ENCODE data around the gene LIN7A.

LIN7A gene

DNA sequence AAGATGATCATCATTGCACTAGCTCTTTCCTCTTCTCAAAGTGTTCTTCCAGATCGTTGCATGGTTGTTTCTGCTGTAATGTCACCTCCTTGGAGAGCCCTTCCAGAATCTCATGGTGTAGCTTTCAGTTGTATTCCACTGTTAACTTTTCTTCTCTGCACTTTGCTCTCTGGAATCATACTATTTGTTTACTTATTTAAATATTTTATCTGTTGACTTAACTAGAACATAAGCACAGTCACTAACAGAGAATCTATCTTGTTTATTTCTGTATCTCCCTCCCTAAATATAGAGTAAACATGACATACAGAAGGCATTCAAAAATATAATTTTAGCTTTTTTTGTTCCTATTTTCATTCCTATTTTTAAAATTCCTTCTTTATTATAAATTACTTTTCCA, 11.8 kb downstream of the LIN7A start:
- TF ChIP-seq, protein P1, sequence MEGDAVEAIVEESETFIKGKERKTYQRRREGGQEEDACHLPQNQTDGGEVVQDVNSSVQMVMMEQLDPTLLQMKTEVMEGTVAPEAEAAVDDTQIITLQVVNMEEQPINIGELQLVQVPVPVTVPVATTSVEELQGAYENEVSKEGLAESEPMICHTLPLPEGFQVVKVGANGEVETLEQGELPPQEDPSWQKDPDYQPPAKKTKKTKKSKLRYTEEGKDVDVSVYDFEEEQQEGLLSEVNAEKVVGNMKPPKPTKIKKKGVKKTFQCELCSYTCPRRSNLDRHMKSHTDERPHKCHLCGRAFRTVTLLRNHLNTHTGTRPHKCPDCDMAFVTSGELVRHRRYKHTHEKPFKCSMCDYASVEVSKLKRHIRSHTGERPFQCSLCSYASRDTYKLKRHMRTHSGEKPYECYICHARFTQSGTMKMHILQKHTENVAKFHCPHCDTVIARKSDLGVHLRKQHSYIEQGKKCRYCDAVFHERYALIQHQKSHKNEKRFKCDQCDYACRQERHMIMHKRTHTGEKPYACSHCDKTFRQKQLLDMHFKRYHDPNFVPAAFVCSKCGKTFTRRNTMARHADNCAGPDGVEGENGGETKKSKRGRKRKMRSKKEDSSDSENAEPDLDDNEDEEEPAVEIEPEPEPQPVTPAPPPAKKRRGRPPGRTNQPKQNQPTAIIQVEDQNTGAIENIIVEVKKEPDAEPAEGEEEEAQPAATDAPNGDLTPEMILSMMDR (IDR thresholded peaks at IDR 0.05; ENCODE audit: low read depth, low read length) = no peak
- no peak overlapping the region for H3K4me3 ChIP-seq (replicated peaks in 1 of 2; ENCODE audit: low read depth in 2 of 2, low read length in 2 of 2)
- DNase-seq (ENCODE audit: low read depth in 2 of 2) = no peak

- H3K4me3 ChIP-seq (replicated peaks in 1 of 2; ENCODE audit: low read depth in 2 of 2, low read length in 2 of 2) = no peak overlapping the region
- DNase-seq (ENCODE audit: low read depth in 2 of 2) = no peak
- TF ChIP-seq, protein P1 (IDR thresholded peaks at IDR 0.05; ENCODE audit: low read depth, low read length) = no peak
Measured at GRCh38 chr12:80925237-80925636, 12.5 kb downstream of the LIN7A start.

- TF ChIP-seq, protein P1 (IDR thresholded peaks at IDR 0.05; ENCODE audit: low read depth, low read length) = no peak
- no peak overlapping the region for H3K4me3 ChIP-seq (replicated peaks in 1 of 2; ENCODE audit: low read depth in 2 of 2, low read length in 2 of 2)
- no peak for DNase-seq (ENCODE audit: low read depth in 2 of 2)
Measured at GRCh38 chr12:80924437-80924836, 13.3 kb downstream of the LIN7A start.

- no peak overlapping the region for H3K4me3 ChIP-seq (replicated peaks in 1 of 2; ENCODE audit: low read depth in 2 of 2, low read length in 2 of 2)
- no peak for DNase-seq (ENCODE audit: low read depth in 2 of 2)
- TF ChIP-seq, protein P1 (IDR thresholded peaks at IDR 0.05; ENCODE audit: low read depth, low read length) = no peak
Measured at GRCh38 chr12:80920006-80920405, 17.7 kb downstream of the LIN7A start.

DNA sequence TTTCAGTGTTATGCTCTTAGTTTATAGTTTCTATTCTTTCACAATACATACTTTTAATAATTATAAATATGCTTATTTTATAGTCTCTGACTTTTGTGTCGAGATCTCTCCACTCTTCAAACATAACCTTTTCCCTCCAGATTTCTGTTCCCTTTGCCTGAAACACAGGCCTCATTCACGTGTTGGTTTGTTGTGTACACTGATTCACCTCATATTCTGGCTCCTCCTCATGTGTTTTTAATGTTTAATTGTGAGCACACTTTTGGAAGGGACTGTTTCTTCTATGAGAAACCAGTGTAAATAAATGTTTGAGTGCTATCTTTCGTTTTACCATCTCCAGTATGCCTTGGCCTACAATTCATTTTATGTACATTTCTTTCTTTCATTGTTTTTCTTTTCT, 20.1 kb downstream of the LIN7A start:
- no peak overlapping the region for H3K4me3 ChIP-seq (replicated peaks in 1 of 2; ENCODE audit: low read depth in 2 of 2, low read length in 2 of 2)
- TF ChIP-seq, protein P1 (IDR thresholded peaks at IDR 0.05; ENCODE audit: low read depth, low read length) = no peak
- DNase-seq (ENCODE audit: low read depth in 2 of 2) = no peak

- peak in 1 of 2 donors; percentile 48 for DNase-seq (ENCODE audit: low read depth in 2 of 2)
- no peak overlapping the region for H3K4me3 ChIP-seq (replicated peaks in 1 of 2; ENCODE audit: low read depth in 2 of 2, low read length in 2 of 2)
- TF ChIP-seq, protein P1 (IDR thresholded peaks at IDR 0.05; ENCODE audit: low read depth, low read length) = no peak
Measured at GRCh38 chr12:80912901-80913770, 24.6 kb downstream of the LIN7A start.

Measured in cardiac fibroblast (primary cell).